ENCODE results near the gene PWWP2B. TPM values are rescaled to one million over a fixed set of nuclear protein-coding genes. Genes with fewer than 3 reads are reported as not detected.

Gene PWWP2B
- total RNA-seq, result 10 to 100 TPM; 10.5 to 23.5 (median 15.3) TPM
- 10 to 100 TPM; 13.8 to 19.7 TPM for polyA plus RNA-seq
- long read RNA-seq, donor 1, transcript PWWP2B-201 (3 exons, 2,651 nt), result major isoform, 41 of 55 reads
- long read RNA-seq, donor 1, partial matches to known transcripts, result 9 of 55 reads
- long read RNA-seq, donor 1, other reads (novel, unspliced or antisense), result 5 of 55 reads
- long read RNA-seq, donor 2, partial matches to known transcripts, result 11 of 11 reads
- long read RNA-seq, donor 2, other reads (novel, unspliced or antisense), result 0 of 11 reads
- long read RNA-seq, donor 3, transcript PWWP2B-202 (3 exons, 2,013 nt), result minor isoform, 5 of 95 reads
- long read RNA-seq, donor 3, transcript PWWP2B-201 (3 exons, 2,651 nt), result major isoform, 59 of 95 reads
- long read RNA-seq, donor 3, partial matches to known transcripts, result 17 of 95 reads
- long read RNA-seq, donor 3, other reads (novel, unspliced or antisense), result 14 of 95 reads

- peak in 1 of 2 donors; percentile 31 for TF ChIP-seq POLR2A (IDR thresholded peaks at IDR 0.05)
- TF ChIP-seq, protein P1, sequence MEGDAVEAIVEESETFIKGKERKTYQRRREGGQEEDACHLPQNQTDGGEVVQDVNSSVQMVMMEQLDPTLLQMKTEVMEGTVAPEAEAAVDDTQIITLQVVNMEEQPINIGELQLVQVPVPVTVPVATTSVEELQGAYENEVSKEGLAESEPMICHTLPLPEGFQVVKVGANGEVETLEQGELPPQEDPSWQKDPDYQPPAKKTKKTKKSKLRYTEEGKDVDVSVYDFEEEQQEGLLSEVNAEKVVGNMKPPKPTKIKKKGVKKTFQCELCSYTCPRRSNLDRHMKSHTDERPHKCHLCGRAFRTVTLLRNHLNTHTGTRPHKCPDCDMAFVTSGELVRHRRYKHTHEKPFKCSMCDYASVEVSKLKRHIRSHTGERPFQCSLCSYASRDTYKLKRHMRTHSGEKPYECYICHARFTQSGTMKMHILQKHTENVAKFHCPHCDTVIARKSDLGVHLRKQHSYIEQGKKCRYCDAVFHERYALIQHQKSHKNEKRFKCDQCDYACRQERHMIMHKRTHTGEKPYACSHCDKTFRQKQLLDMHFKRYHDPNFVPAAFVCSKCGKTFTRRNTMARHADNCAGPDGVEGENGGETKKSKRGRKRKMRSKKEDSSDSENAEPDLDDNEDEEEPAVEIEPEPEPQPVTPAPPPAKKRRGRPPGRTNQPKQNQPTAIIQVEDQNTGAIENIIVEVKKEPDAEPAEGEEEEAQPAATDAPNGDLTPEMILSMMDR (IDR thresholded peaks at IDR 0.05), result no peak
- ATAC-seq (peak in 2 of 4 donors; percentile 2 to 15), DNase-seq (peak; percentile 55 to 83 (median 76))
- peak within 1 kb of the TSS; percentile 86 to 99 (median 96) for H3K27ac ChIP-seq
- H3K27me3 ChIP-seq, result no peaks in the 10 kb centered on the region
- intact Hi-C loops (cut with DNase I), result loop anchor here in 4 of 10 donors (2.0 to 10.0 kb wide), 5 partner anchors 24 to 238 kb away; no protein-coding TSS in a partner anchor
- H3K4me3 ChIP-seq, result peak within 1 kb of the TSS; percentile 66 to 98 (median 82)
- no peaks in the 10 kb centered on the region for H3K36me3 ChIP-seq
- no peaks in the 10 kb centered on the region for H3K9me3 ChIP-seq
- 0 to 1% (median 0%) methylated on average over 31 to 86 of the region's 86 CpGs; no CpG with 5 or more reads in 1 of the 4 donors for WGBS, 4 donors
- H3K4me1 ChIP-seq, result peaks cover 0 to 69% (median 41%) of the 10 kb centered on the region in 12 donors
Measured at GRCh38 chr10:132397036-132397541, at the start of gene PWWP2B. PWWP2B (plus strand) TSS chr10:132397200; CDS start chr10:132397227, 27 bp downstream.

DNA sequence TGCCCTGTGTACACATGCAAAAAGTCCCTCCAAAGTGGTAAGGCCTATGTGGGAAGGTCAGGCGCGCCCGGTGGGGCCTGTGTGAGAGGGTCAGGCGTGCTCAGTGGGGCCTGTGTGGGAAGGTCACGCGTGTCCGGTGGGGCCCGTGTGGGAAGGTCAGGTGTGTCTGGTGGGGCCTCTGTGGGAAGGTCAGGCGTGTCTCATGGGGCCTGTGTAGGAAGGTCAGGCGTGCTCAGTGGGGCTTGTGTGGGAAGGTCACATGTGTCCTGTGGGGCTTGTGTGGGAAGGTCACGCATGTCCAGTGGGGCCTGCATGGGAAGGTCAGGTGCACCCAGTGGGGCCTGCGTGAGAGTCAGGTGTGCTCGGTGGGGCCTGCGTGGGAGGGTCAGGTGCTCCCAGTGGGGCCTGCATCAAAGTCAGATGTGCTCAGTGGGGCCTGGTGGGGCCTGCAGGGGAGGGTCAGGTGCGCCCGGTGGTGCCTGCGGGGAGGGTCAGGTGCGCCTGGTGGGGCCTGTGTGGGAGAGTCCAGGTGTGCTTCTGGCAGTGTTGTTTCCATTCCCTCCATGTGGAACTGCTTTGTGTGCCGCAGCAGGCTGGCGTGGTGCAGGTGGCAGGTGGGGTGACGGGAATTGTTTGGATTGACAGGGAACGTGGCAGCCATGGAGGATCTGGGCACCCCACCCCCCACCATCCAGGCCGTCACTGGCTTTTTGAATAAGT, 49.6 kb upstream of the PWWP2B start:
- Histone ChIP-seq H3K9me3 (no peaks in the 10 kb centered on the region), H3K27ac (no peak overlapping the region), H3K27me3 (no peaks in the 10 kb centered on the region), H3K36me3 (peaks cover 0 to 38% (median 16%) of the 10 kb centered on the region in 9 donors), H3K4me1 (no peaks in the 10 kb centered on the region), H3K4me3 (no peak overlapping the region)
- DNase-seq (no peak), ATAC-seq (no peak)
- TF ChIP-seq, protein P1 (IDR thresholded peaks at IDR 0.05), result no peak
- TF ChIP-seq POLR2A (IDR thresholded peaks at IDR 0.05), result no peak
- intact Hi-C loops (cut with DNase I), result no loop called here
- WGBS, 4 donors, result 91 to 96% (median 94%) methylated on average over 19 to 23 of the region's 23 CpGs

GRCh38 chr10:132347931-132348267, 49.1 kb upstream of the PWWP2B start:
- peaks cover 0 to 37% (median 16%) of the 10 kb centered on the region in 9 donors for H3K36me3 ChIP-seq
- TF ChIP-seq, protein P1 (IDR thresholded peaks at IDR 0.05), result no peak
- no peak for TF ChIP-seq POLR2A (IDR thresholded peaks at IDR 0.05)
- ATAC-seq (no peak), DNase-seq (no peak)
- no peak overlapping the region for H3K4me3 ChIP-seq
- 83 to 94% (median 87%) methylated on average over 12 to 13 of the region's 13 CpGs for WGBS, 4 donors
- H3K9me3 ChIP-seq, result no peaks in the 10 kb centered on the region
- no peak overlapping the region for H3K27ac ChIP-seq
- intact Hi-C loops (cut with DNase I), result loop anchor here in 2 of 10 donors (2.0 kb wide), 1 partner anchor 123 kb away; no protein-coding TSS in a partner anchor
- H3K4me1 ChIP-seq, result no peaks in the 10 kb centered on the region
- H3K27me3 ChIP-seq, result no peaks in the 10 kb centered on the region

All from heart left ventricle (tissue), 16 donors.